ENCODE results near the gene PIP5K1C. TPM values are rescaled to one million over a fixed set of nuclear protein-coding genes. Genes with fewer than 3 reads are reported as not detected.

The PIP5K1C gene
- total and polyA plus RNA-seq, 9 of the 15 experiments (the other 6 are each of a cell fraction or from before 2014, with no cell fraction given) = 0.38 to 22.1 (median 4.1) TPM

GRCh38 chr19:3710265-3710812, 10.1 kb upstream of the PIP5K1C start (continued):
- no peak for TF ChIP-seq BRD4 (IDR thresholded peaks at IDR 0.05)
- peak; percentile 89 for TF ChIP-seq ZBTB33 (CRISPR knock-in tag; IDR thresholded peaks at IDR 0.05)
- peak; percentile 38 to 49; a peak in 2 of 4 replicates for TF ChIP-seq NRF1 (conservative IDR thresholded peaks at IDR 0.05 in 1 of 2, IDR thresholded peaks at IDR 0.05 in 1 of 2)
- TF ChIP-seq MEIS2 (IDR thresholded peaks at IDR 0.05; ENCODE audit: partially characterized antibody) = peak; percentile 19
- peak; percentile 48; the same call in 1 of the 2 replicates for TF ChIP-seq HDAC2 (IDR thresholded peaks at IDR 0.05)
- peak; percentile 44 for TF ChIP-seq EGR1 (conservative IDR thresholded peaks at IDR 0.05)
- no peak for TF ChIP-seq GATAD2B (IDR thresholded peaks at IDR 0.05; ENCODE audit: borderline replicate concordance)
- TF ChIP-seq CREBBP (IDR thresholded peaks at IDR 0.05; ENCODE audit: low read depth, low read length) = no peak
- TF ChIP-seq GTF2A2 (tag; IDR thresholded peaks at IDR 0.05) = no peak
- TF ChIP-seq ZKSCAN3 (CRISPR knock-in tag; IDR thresholded peaks at IDR 0.05) = no peak
- peak; percentile 70 for TF ChIP-seq MAX (CRISPR knock-in tag; IDR thresholded peaks at IDR 0.05)
- TF ChIP-seq STAT5A (IDR thresholded peaks at IDR 0.05; ENCODE audit: borderline replicate concordance, low read length) = no peak
- TF ChIP-seq ZNF639 (CRISPR knock-in tag; conservative IDR thresholded peaks at IDR 0.05 in 1 of 2, IDR thresholded peaks at IDR 0.05 in 1 of 2) = no peak
- TF ChIP-seq YY1 (IDR thresholded peaks at IDR 0.05; ENCODE audit: borderline replicate concordance in 1 of 3, control insufficient read depth in 1 of 3, extremely low read depth in 1 of 3, insufficient read depth in 3 of 3, insufficient read length in 1 of 3, insufficient replicate concordance in 2 of 3, low read depth in 1 of 3, low read length in 2 of 3) = peak in 1 of 3 experiments; percentile 21
- TF ChIP-seq ZKSCAN8 (CRISPR knock-in tag; IDR thresholded peaks at IDR 0.05) = peak; percentile 99
- peak; percentile 57; the same call in 1 of the 2 replicates for TF ChIP-seq RNF2 (IDR thresholded peaks at IDR 0.05)
- peak; percentile 60; the same call in 1 of the 2 replicates for TF ChIP-seq SOX6 (IDR thresholded peaks at IDR 0.05)
- peak in 1 of 2 experiments; percentile 35; a peak in 1 of 4 replicates for TF ChIP-seq MNT (conservative IDR thresholded peaks at IDR 0.05)
- TF ChIP-seq SP1 (CRISPR knock-in tag; IDR thresholded peaks at IDR 0.05) = 0 out of 2 replicates have a peak, but pooled peaks have one; percentile 48
- TF ChIP-seq MTA3 (IDR thresholded peaks at IDR 0.05; ENCODE audit: borderline replicate concordance) = peak; percentile 67; the same call in 1 of the 2 replicates
- TF ChIP-seq ESRRA (IDR thresholded peaks at IDR 0.05; ENCODE audit: borderline replicate concordance, low read depth) = peak; percentile 75
- peak; percentile 77 for TF ChIP-seq RBM25 (IDR thresholded peaks at IDR 0.05; ENCODE audit: low read depth, low read length, severe bottlenecking)
- TF ChIP-seq CEBPB (tag; IDR thresholded peaks at IDR 0.05) = no peak
- TF ChIP-seq HDAC1 (IDR thresholded peaks at IDR 0.05) = peak in 1 of 2 experiments; percentile 33; a peak in 1 of 4 replicates
